CD4-positive, alpha-beta T cell treated with Interleukin-15 for 1 hour (primary cell): ENCODE data around the gene JKAMP.

Experiments used
- DNase-seq: peaks from one replicate; pipeline ENCODE4 v3.0.0-alpha.2; 2020

Gene JKAMP

DNA sequence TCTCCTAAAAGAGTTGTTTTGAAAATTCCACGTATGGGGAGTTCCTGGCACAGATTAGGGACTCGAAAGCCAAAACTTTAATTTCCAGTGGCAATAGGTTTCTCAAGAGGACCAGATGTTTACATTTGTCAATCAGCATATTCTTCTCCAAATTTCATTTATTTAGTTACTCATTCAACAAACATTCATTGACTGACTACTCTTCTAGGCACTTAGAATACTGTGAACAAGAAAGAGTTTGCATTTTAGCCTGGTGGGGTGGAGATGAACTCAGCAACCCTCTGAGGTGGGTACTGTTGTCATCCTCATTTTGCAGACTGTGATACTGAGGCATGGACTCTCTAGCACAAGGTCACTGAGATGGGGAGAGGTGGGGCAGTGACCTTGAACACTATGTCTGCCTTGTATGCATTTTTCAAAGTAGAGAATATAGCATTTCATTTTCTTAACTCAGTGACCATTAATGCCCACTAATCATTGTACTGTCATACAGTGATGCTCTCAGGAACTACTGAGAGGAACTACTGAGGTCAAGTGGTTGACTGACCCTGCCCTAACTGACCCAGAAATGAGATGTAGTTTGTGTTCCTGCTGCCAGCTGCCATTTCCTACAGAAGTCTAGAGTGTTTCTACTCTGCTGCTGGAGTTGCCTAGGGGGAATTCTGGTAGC, 2.3 kb upstream of the JKAMP start:
- no peak for DNase-seq

DNA sequence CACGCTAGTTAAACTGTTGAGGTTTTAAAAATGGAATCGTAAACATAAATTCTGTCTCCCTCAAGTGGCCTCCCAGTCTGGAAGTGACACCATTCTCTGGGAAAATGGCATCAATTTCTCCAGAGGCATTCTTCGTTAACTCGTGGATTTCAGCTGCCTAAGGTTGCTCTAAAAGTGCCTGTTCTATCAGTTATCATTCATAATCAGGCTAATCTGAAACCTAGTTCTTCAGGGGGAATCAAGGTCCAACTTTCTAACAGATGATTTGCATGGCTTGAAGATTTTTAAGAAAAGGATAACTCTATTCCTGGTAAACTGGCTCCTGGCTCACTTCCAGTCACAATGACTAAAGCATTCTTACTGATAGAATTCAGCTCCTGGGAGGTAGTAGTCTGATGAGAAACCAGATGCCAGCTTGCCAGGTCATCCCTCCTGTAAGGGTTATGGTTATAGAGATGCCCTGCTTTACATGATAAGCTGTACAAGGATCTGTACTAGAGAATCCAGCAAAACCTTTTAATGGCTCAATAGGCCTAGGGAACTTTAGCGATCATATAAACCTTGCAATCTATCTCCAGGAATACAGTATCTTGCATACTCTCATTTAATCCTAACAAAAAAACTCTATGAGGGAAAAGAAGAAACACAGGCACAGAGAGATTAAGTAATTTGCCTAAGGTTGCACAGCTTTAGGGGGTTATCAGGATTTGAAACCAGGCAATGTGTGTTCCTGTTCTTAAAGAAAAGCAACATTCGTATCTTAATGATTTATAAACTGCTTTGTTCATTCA, 1.6 kb upstream of the JKAMP start:
- no peak for DNase-seq

DNA sequence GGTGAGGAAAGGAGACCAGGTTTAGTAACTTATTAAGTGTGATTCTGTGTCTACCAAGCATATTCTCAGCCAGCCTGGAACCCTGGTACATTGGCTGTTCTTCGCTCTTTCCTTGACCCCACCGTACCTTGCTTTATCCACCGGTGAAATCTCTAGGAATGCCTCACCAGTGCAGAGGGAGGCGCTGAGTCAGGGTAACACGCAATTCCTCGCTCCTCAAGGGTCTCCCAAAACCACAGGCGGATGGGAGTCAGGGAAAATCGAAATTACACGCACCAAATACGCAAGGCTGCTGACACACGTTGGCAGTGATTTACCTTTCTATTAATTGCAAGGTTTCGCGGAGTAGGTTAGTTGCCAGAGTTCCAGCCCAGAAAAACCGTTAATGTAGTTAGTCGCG, 954 bp upstream of the JKAMP start:
- DNase-seq: no peak

DNA sequence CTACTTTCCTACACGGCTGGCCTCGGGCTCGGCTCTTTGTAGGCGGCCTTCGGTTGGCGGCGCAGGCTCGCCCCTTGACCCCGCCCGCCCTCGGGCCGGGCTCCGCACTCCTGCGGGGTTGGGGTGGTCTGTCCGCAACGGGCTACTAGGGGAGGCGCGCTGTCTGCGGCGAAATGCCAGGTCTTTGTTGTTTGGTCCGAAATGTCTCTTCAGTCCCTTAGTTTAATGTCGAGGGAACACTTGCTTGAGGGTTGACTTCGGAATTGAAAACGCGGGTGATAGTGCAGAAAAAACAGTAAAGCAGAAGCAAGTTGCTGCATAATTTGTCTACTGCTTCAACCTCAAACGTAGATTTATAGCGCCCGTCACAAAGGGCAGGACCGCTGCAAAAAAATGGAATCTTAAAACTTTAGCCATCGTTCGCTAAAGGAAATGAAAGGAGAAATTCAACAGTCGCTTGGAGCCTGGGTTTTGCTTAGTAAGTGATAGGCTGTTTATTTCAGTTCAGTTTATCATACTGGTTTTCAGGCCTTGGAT, 390 bp downstream of the JKAMP start:
- DNase-seq: no peak

DNA sequence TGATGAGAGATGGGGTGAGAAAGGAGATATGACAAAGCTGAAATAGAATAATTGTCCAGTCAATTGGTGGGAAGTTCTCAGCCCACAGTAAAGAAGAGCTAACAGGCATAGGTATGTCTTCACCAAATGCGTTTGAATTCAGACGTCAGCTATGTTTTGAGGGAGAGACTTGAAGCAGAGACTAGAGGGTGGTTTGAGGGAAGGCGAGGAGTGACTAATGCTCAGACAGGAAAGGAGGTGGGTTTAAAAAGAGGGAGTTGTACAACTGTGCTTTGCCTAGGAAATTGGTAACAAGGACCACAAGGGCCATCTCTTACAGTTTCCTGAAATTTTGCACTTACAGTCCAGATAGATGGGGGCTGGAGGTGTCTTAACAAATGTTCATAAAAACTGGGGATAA, 6.4 kb downstream of the JKAMP start:
- no peak for DNase-seq

DNA sequence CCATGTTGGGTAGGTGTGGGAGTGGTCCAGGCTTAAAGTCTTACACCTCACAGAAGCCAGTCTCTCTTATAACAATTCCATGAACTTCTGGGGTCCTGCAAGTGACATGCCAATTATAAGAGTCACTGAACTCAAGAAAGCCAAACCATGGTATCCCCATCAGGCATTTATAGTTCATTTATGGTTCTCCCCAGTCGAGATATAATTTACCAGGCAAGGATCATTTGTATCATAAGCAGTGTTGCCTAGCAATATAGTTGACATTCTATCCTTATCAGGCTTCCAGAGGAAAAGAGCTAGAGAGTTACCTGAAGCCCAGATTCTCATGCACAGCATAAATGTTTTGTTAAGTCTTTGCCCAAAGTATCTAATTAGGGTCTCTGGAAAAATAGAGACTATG, 8.1 kb downstream of the JKAMP start:
- DNase-seq: no peak

DNA sequence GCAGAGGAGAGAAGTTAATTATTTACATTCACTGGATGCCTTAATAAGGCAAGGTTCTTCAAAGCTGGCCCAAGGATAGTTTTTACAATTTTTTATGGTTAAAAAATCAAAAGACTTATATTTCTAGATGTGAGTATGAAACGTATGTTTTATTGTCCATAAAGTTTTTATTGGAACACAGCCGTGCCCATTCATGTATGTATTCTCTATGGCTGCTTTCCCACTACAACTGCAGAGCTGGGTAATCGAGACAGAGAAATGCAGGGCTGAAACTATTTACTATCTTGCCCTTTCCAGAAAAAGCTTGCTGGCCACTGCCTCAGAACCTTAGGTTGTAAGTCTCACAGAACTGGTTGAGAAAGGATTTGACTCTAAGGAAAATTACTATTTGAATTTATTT, 16.4 kb downstream of the JKAMP start:
- no peak for DNase-seq

DNA sequence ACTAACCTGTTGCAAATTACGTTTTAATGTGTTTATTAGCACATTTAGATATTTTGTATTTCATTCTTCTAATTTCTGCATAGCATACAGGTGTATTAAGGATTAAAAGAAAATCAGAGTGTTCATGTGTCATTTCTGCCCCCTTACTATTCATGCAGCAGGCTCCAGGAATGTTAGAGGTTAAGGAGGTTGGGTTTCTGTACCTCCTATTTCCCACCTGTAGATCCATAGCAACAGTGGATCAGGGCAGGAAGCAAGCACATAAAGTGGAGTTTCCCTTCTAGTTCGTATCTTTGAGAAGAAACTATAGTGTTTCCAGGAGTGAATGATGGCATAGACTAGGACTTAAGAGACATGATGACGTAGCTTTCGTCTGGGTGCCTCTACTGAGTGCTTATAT, 18.9 kb downstream of the JKAMP start:
- no peak for DNase-seq

DNA sequence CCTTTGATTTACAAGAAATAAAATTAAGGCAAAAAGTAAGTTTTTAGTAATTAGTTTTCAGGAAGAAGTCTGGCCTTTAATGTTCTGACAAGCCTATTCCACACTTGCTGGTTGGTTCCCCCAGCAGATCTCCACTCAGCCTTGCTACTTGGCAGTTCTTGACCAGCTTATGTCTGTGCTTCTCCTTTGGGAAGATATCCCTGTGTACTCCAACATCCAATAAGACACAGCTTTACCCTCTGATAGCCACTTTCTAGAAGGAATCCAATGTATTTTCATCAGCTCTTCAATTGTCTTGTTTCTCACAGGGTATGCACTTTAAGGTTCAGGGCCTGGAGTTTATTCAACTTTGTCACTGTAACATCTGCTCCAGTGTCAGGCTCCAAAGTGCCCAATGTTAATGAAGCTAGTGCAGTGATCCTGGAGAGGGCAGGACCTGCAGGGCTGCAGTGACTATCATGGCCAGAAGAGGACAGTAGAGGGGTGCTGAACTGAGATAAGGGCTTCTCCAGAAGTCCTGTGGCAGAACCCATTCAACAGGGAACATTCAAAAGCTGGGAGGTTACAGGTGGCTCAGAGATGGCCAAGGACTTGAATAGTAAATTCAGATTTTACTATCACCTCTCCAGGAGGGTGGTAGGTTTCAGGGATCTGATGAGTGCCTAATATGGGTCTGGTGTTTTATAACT, 22.9 kb downstream of the JKAMP start:
- peak; percentile 36 for DNase-seq

DNA sequence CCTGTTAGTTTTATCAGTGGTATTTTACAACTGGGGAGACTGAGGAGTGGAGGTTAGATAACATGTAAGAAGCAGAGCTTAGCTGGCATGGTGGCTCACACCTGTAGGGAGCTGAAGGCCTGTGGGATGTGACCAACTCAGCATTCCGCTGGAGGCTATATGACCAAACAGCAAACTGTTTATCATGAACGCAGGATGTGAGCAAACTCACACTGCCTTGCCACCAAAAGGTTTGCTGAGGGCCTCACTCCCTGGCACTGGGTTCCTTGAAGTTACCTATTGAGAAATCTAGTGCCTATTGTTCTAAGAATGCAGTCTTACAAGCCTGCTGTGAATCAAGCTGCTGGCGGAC, 23.4 kb downstream of the JKAMP start:
- DNase-seq: no peak

DNA sequence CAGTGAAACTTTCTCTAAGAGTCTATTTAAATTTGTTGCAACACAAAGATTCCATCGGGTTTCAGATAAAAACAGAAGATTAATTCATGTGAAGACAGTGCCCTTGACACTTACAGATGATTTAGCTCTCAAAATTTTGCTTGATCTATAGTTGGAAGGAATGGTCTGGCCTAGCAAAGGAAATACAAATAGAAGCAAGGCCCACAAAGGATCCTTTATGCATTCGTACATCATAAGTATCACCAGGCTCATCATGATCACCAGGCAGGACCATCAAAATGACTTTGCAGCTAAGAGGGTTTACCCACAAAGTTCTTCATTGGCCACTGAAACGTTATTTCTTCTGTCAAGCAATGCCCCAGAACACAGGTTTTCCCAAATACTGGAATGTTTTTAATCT, 24.8 kb downstream of the JKAMP start:
- DNase-seq: no peak

DNA sequence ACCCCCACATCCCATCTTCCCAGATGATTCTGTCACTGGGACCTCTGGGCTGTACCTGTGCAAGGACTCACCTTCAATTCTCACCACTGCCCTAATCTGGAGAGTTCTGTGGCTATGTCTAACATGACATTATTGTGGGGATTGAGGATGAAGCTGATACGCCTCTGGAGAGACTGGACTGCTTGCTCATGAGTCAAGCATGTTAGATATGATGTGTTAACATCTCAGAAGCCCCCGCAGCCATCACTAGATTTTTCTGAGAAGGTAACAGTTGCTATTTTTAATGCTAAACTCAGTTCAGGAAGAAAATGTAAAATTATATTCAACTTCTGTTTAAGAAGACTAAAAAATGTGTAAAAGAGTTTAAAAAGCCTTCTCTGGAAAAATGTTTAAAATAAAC, 25.7 kb downstream of the JKAMP start:
- no peak for DNase-seq

DNA sequence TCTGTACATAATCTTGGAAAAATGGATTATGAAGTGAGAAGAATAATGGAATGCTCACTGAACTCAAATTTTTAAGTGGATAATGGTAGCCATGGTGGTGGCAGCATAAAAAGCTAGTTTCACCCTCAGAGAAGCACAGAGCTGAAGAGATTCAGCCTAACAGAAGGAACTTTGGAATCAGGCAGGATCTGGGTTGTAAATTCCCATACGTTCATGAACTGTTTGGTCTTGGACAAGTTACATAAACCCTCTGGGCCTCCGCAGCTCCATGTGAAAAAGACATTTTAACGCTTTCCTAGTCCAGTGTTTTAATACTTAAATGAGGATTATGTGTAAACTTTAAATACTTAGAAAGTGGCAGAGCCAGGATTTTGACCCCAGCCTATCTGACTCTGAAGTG, 26.6 kb downstream of the JKAMP start:
- DNase-seq: no peak

DNA sequence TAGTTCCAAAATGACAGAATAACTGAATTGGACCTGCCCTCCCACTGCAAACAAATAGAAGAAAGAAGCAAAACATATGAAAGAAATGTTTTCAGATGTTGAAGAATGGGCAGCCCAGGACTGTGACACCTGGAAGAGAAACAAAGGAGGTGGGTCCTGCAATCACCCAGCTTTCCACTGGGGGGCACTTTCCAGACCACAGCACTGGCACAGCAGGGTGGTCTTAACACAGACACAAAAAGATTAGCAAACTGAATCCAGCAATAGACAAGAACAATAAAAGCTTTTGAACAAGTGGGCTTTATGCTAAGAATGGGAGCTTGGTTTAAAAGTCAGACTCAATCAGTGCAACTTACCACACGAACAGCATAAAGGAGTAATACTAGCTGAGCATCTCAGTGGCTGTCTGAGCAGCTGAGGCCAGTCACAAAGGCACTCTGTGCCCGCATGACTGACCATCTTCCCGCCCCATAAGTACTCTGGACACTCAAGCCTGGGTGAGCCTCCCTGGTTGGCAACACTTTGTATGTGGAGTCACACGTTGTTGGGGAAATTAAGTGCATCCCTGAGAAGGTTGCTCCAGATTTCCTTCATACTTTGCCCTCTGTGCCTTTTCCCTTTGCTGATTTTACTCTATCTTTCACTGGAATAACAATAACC, 27.7 kb downstream of the JKAMP start:
- DNase-seq: no peak

DNA sequence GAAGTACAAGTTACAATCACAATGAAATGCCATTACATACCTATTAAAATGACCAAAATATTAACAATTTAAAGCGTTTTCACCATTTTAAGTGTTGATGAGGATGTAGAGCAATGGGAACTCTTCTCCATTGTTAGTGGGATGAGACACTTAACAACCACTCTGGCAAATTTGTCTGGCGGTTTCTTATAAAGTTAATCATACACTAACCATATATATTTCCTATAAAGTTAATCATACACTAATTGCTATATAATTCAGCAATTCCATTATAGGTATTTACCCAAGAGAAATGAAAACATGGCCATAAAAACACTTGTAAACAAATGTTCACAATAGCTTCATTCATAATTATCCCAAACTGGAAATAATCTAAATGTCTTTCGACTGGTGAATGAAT, 35.9 kb downstream of the JKAMP start:
- no peak for DNase-seq

DNA sequence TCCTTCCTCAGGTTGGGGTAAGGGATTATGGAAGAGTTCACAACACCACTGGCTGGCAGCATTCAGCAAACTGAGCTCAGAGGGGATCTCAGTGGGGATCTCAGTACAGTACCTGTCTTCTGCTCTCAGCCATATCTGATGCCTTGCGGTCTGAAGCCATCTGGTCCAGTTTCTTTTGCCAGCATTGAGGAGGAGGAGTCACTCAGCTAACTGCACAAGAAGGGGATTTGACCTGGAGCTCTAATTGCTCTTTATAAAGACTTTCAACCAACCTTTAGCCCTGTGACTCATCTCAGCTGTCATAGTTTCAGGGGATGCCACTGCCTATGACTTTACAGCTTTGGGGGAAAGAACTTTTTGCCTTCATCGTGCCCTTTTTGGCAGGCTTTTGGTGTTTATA, 44.9 kb downstream of the JKAMP start:
- DNase-seq: no peak

DNA sequence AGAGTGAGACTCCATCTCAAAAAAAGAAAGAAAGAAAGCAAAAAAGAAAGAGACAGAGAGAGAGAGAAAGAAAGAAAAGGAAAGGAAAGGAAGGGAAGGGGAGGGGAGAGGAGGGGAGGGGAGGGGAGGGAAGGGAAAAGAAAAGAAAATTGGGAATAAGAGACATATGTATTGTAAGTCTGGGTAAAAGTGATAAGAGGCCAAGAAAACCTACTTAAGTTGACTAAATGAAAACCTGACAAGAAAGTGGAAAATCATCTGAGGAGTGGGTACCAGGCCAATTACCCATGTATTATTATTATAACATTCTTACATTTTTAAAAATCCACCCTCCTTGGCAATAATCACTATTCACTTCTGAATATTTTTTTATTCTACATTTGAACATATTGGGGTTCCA, 46.0 kb downstream of the JKAMP start:
- no peak for DNase-seq

DNA sequence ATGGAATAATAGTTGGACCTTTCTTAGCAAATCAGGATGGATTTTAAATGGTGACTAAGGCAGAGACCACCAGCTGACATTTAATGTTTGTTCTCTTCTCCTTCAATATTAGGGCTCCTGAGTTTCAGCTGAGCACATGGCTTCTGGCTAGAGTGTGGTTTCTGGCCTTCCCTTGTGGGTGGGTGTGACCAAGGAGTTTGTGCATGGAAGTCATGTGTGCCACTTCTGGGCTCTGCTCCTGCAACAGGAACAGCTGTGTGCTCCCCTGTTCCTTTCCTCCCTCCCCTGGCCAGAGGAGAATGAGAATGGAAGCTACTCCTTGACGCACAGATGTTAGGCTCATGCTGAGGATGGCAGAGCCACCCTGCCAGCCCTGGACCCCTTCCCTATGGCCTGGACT, 48.1 kb downstream of the JKAMP start:
- no peak for DNase-seq

DNA sequence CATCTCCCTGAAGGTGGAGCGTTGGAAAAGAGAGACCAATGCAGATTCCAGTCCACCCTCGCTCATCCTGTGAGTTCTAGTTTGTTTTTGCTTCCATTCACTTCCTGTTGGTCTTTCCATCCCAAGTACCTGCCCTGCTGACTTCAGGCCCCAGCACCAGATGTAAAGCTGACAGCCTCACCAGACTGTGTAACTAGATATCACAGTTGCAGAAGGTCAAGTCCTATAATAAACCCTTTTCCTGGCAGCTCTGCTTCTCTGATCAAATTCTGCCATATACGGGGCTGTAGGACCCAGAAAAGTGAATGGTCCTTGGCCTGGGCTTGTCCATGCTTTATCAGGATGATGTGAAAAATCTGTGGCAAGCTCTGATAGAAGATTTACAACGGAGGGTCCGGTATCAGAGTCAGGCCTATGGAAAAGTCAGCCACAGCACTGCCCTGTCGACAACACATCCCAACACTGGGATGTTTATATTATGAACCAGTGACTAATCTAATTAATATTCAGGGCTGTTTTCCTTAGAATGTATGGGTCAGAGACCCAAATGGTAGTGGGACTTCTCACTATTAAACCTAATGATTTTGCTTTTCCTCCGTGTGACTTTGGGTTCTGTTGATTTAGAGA, 50.2 kb downstream of the JKAMP start:
- no peak for DNase-seq

DNA sequence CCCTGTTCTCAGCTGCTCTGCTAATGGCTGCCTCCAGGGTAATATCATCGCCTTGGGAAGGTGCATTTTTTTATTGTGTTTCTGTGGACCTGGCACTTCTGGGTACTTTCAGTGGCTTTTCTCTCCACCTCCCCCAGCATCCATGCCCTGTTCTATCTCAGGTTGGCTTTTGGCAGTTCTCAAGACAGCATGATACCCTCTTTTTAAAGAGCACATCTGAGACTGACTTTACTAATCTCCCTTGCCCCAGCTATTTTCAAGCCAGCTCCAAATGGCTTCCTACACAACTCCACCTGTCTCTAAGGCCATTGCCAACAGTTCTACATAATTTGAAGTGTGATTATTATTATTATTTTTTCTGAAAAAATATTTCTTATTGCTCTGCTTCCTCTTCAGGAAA, 53.2 kb downstream of the JKAMP start:
- DNase-seq: no peak

DNA sequence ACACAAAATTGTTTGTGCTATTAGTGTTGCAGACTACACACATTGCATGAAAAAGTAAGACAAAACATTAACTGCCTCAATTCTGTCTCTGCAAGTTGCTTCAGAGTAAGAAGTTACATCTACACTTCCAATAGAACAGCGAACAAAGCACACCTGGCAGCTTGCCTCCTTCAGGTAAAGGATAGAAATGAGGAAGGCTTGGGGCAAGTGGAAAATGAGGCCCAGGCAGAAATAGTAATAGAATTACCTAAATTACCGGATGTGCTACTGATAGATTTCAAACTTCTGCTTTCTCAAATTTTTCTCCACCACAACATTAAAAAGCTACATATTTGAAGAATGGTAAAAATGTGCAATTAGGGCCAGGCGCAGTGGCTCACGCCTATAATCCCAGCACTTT, 54.6 kb downstream of the JKAMP start:
- no peak for DNase-seq

DNA sequence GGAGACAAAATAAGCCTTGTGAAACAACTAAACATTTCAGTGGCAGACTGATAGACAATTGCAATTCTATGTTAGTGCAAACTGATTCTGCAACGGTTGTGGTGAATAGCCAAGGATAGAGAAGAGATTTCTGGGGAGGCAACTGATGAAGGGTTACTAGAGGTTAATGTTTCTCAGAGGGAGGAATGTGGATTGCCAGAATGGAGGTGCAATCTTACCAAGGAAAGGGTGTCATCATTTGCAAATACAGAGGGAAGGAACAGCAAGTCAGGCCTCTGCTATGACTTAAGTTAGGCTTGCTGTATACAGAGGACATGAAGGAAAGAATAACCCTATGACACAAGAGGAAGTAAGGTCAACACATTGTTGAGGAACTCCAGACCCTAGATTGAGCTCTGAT, 56.5 kb downstream of the JKAMP start:
- DNase-seq: no peak

DNA sequence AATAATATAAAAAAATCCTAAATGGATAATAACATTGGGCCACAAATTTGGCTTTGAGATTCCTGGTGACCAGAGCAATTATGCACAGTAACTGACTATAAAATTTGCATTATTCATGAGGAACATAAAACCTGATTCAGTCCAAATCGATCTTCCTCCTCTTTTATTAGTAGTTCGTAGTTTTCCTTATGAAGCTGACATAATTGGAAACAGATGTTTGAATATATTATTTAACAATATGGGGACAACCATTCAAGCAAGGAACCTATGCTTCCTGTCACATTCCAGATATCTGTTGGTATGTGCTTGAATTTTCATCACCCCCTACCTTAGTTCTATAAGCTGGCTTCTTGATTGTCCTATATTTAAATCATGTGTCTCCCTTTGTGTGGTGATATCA, 57.4 kb downstream of the JKAMP start:
- DNase-seq: no peak
